Measurements from ENCODE around the gene LMBR1.

The LMBR1 gene

DNA sequence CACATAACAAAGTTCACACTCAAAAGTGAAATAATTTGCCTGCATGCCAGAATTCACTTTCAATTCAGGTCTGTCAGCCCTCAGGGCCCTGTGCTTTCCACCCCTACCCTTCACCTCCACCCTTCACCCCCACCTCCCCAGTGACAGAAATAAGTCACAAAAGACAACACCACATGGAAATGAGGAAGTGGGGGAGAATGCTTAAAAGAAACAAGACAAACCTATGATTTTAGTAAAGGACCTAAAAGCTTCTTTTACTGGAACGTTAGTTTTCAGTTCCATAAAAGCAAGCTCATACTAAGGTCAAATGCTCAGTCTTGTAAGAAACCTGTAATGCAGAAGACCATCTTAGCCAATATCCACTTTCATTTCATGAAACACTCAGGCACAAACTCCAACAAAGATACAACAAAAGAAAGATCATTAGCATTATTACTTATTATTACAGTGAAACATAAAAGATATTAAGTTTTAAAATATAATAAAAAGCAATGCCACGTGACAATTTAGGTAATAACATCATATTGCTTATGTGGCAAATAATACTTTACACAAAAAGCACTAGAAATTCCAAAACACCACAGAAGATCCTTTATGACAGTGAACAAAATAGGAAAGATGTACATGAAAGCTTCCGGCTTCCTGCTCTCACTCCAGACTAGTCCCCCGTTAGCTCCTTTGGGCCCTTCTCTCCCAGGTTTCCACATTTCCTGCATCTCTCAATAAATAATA lies 112.1 kb downstream of the LMBR1 start:
- TF ChIP-seq, protein P1, sequence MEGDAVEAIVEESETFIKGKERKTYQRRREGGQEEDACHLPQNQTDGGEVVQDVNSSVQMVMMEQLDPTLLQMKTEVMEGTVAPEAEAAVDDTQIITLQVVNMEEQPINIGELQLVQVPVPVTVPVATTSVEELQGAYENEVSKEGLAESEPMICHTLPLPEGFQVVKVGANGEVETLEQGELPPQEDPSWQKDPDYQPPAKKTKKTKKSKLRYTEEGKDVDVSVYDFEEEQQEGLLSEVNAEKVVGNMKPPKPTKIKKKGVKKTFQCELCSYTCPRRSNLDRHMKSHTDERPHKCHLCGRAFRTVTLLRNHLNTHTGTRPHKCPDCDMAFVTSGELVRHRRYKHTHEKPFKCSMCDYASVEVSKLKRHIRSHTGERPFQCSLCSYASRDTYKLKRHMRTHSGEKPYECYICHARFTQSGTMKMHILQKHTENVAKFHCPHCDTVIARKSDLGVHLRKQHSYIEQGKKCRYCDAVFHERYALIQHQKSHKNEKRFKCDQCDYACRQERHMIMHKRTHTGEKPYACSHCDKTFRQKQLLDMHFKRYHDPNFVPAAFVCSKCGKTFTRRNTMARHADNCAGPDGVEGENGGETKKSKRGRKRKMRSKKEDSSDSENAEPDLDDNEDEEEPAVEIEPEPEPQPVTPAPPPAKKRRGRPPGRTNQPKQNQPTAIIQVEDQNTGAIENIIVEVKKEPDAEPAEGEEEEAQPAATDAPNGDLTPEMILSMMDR (IDR thresholded peaks at IDR 0.05; ENCODE audit: extremely low read depth, insufficient read depth, missing control alignments): no peak
- in situ Hi-C loops (cut with MboI; ENCODE audit: low pct_unique_long_range_greater_than_20kb, low sequenced_read_pairs, unreplicated experiment): no loop called here
- peak; percentile 55 for DNase-seq (ENCODE audit: low spot score)

DNA sequence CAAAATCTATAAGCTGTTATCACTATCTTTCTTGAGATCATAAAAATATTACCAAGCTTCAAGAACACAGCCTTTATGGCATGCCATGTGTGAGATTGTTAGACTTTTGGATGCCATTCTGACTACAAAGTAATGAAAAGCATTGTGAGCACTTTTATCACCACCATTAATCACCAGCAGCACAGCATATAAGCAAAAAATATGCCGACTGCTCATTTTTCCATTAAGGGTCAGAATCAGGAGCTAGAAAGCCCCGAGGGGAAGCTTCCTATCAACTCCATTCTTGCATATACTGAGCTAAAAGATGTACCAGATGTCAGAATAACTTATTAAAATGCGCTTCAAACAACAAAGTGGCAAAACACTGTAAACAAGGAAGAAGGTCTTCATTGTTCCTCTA lies 114.3 kb downstream of the LMBR1 start:
- no peak for DNase-seq (ENCODE audit: low spot score)
- TF ChIP-seq, protein P1 (IDR thresholded peaks at IDR 0.05; ENCODE audit: extremely low read depth, insufficient read depth, missing control alignments): no peak
- in situ Hi-C loops (cut with MboI; ENCODE audit: low pct_unique_long_range_greater_than_20kb, low sequenced_read_pairs, unreplicated experiment): no loop called here

- in situ Hi-C loops (cut with MboI; ENCODE audit: low pct_unique_long_range_greater_than_20kb, low sequenced_read_pairs, unreplicated experiment): no loop called here
- TF ChIP-seq, protein P1 (IDR thresholded peaks at IDR 0.05; ENCODE audit: extremely low read depth, insufficient read depth, missing control alignments): peak; percentile 7
- DNase-seq (ENCODE audit: low spot score): no peak
These were observed 114.8 kb downstream of the LMBR1 start for GRCh38 chr7:156778201-156778600.

DNA sequence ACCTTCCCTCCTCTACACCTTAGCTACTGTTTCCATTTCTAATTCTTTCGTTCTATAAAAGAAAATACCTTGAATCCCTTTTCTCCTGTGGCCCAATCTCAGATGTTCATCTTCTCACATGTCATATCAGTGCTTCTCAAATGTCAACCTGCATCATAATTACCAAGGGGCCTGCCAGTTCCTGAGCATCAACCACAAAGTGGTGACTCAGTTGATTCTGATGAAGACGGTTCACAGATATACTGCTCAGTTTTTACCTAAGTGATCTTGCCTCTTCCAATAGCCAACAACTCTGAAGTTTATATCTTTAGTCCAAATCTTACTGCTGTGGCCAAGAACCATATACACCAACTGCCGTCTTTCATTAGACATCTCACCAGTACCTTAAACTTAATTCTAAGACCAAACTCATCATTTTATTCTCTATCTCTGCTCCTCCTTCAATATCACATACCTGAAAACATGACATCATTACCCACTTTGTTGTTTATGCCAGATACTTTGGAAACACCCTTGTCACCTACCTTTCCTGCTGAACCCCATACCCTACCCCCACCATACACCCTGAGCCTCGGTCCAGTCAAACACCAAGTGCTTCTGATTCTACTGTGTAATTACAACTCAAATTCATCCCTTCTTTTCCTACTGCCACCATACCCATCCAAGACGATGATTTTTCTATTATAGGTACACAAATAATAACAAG lies 115.5 kb downstream of the LMBR1 start:
- in situ Hi-C loops (cut with MboI; ENCODE audit: low pct_unique_long_range_greater_than_20kb, low sequenced_read_pairs, unreplicated experiment): no loop called here
- DNase-seq (ENCODE audit: low spot score): peak; percentile 19
- TF ChIP-seq, protein P1 (IDR thresholded peaks at IDR 0.05; ENCODE audit: extremely low read depth, insufficient read depth, missing control alignments): no peak

DNA sequence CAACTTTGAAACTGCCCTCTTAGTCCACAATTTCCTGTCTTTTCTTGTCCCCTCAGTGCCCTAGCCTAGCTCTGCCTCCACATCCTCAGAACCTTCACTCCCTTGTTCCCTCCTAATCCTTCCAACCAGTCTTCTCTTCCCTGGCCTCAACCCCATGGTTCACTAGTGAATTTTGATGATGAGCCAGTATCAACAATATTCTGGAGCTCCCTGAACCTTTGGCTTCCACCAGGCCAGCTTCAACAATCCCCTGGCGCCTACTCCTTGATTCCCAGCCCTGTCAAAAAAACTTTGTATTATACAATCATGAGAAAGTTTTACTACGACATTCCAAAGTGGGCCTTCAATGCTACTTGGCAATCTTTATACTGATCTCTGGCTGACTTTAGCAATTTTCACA lies 116.5 kb downstream of the LMBR1 start:
- TF ChIP-seq, protein P1 (IDR thresholded peaks at IDR 0.05; ENCODE audit: extremely low read depth, insufficient read depth, missing control alignments): no peak
- no peak for DNase-seq (ENCODE audit: low spot score)
- in situ Hi-C loops (cut with MboI; ENCODE audit: low pct_unique_long_range_greater_than_20kb, low sequenced_read_pairs, unreplicated experiment): no loop called here

DNA sequence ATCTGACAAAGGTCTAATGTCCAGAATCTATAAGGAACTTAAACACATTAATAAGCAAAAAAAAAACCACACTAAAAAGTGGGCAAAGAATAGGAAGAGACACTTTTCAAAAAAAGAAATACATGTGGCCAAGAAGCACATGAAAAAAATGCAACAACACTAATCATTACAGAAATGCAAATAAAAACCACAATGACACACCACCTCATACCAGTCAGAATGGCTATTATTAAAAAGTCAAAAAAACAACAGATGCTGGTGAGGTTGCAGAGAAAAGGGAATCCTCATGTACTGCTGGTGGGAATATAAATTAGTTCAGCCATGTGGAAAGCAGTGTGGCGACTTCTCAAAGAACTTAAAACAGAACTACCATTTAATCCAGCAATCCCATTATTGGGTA lies 119.0 kb downstream of the LMBR1 start:
- TF ChIP-seq, protein P1 (IDR thresholded peaks at IDR 0.05; ENCODE audit: extremely low read depth, insufficient read depth, missing control alignments): no peak
- DNase-seq (ENCODE audit: low spot score): no peak
- in situ Hi-C loops (cut with MboI; ENCODE audit: low pct_unique_long_range_greater_than_20kb, low sequenced_read_pairs, unreplicated experiment): no loop called here
